Measurements from ENCODE around the gene MVB12B.
"Not testable (repeated sequence)": the region's sequence is repeated elsewhere in the genome, so short reads cannot be mapped to it uniquely, and the experiment has no call there.

Gene MVB12B

DNA sequence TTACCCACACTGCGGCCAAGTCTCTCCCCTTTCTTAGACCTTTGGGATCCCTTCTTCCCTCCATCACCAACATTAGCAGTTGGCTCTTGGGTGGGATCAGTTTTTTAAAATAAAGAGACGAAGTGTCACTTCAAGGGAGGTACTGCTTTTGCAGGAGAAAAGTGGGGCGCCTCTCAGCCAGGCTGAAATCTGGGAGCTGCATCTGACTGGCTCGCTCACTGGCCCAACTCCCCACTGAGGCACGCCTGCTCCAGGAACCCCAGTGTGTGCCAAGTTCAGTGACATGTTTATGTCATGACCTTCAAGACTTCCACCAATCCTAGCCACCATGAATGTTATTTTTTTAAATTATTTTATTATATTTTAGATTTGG is 130.5 kb downstream of the MVB12B start:
- no peak for DNase-seq

DNA sequence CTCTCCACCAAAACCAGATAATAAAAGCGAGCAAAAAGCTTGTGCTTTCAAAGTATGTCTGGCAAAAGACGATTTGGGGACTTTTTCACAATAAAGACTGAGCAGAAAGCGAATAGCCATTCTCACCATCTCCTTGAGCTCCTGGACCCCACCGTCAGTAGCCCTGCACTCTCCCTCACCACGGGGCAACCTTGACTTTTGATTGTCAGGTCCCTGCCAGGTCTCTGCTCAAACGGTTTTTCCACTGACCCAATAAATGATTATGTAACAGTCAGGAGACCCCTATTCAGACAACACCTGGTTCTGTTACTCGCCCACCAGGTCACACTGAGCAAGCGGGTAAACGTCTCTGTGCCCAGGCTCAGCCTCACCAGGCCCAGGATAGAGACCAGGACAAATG is 131.3 kb downstream of the MVB12B start:
- DNase-seq = no peak

DNA sequence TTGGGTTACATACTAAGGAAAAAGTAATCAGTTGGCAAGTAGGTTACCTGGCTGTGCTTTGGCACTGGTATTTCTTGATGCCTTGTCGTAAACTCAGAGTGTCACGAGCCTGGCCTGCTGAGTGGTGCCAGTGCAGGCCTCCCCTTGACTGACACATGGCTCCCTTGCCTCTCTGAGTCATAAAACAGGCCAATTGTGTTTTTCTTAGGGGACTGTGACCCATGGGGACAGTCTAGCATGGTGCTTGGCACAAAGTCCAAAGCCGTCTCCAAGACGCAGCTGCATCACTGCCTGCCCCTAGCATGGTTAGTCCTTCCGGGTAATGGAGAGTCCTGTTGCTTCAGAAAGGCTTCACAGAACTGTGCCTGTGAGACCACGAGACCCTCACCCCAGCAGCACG is 132.5 kb downstream of the MVB12B start:
- DNase-seq = no peak

DNA sequence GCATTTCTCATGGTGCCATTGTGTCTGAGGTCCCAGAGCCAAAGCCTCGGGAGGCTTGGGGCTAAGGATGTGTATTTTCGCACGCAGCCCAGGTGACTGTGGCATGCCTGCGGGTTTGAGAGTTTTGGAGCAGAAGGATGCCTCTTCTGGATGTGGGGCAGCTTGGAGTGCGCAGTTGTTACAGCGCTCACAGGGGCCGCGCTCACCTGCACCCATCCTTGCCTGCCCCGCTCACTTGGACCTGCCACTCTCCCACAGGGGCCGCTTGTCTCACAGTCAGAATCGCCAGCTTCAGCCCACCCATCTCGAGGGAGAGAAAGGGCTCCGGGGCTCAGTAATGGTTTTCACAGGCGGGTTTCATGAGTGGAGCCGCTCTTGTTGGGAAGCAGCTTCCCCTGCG is 132.9 kb downstream of the MVB12B start:
- no peak for DNase-seq

DNA sequence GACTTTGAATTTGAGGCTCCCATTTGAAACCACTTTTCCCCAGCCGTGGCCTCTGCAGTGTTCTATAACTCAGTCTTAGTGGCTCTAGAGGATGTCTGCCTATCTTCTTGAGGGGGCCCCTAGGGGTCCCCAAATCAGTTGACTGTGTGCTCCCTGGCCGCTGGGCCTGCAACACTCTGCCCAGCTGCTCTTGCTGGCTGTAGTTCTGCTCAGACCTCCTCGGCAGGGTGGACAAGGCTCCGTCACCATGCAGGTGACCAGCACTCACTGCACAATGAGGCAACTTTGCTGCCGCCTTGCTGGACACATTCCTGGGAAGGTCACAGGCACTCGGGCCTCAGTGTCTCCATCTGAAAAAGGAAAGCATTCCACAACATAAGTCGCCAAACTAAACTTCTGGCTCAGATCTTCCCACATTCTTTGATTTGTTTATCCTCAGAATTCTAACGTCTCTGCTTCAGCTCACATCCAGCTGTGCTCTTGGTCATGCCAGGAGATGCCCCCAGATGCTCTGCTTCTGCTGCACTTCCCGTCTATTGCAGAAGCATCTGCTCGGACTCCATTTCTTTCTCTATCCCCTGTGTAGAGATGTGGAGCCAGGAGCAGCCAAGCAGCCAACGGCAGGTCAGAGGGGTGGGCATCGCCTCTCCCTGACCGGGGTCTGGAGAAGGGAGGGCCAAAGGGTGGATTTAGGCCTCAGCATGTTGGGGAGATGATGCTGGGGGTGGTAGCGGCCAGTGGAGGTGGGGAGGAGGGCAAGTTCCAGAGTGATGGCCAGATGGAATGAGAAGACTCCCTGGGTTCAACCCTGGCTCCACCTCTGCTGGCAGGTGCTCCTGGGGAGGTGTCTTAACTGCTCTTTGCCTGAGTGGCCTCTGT is 133.6 kb downstream of the MVB12B start:
- DNase-seq = no peak

DNA sequence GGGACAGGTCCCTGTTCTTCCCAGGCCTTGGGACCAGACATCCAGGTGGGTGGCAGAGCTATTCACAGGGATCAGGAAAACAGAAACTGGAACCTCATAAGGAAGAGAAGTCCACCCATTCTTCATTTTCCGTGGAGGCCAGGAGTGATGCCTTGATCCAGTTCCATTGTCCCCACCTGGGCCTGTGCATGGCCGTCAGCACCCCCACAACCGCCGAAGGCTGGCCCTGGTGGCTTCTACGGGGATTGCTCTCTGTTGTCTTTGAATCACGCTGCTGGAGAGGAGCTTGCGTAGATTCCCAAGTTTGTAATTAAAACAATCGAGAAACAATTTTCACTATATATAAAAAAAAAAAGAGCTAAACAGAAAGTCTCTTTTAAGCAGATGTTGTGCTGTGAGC is 134.4 kb downstream of the MVB12B start:
- DNase-seq = no peak

DNA sequence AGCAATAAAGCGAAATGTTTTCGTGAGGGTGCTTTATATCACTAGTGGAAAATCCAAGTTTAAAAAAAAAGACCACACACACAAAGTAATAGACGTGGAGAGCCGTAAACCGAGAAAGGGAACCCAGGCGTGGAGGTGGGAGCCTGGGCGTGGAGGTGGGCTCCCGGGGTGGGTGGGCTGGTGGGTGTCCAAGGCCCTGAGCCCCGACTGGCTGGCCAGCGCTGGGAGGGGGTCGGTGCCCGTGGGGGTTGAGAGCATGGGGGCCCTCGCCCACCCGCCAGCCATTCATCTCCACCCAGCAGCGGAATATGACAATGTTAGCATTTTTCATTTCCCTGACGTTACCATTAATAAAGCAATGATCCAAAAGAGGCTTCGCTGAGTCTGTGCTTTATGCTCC is 135.0 kb downstream of the MVB12B start:
- no peak for DNase-seq

DNA sequence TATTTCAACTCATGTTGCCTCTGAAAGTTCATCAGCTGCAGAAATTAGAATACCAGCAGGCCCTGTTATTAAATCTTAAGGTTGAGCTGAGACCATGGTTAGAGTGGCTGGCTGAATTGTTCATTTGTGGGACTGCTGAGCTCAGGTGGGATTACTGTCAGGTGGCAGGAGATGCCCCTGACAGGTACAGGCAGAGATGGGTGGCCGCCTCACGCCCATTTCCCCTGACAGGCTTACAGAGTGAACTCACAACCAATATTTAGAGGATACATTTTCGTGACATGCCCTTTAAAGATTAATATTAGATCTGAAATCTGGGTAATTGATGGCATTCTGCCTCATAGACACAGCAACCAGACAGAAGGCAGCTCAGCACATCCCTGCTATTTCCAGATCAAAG is 136.0 kb downstream of the MVB12B start:
- DNase-seq = no peak

DNA sequence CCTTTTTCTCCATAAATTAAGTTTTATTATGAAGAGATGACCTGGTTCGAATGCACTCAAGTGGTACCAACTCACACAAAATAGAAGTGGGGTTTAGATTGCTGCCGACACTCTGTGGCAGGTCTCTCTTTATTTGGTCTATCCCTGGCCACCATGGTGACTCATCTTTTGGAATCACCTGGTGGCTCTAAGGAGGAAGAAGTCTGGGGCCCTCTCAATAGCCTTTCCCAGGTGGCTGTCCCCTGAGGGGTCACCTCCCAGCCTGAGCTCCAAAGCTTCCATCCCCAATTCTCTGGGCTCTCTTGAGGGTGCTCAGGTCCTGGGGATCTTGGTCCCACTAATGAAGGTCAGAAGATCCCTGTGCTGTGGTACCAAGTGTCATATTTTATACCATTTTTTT is 136.8 kb downstream of the MVB12B start:
- DNase-seq = no peak

DNA sequence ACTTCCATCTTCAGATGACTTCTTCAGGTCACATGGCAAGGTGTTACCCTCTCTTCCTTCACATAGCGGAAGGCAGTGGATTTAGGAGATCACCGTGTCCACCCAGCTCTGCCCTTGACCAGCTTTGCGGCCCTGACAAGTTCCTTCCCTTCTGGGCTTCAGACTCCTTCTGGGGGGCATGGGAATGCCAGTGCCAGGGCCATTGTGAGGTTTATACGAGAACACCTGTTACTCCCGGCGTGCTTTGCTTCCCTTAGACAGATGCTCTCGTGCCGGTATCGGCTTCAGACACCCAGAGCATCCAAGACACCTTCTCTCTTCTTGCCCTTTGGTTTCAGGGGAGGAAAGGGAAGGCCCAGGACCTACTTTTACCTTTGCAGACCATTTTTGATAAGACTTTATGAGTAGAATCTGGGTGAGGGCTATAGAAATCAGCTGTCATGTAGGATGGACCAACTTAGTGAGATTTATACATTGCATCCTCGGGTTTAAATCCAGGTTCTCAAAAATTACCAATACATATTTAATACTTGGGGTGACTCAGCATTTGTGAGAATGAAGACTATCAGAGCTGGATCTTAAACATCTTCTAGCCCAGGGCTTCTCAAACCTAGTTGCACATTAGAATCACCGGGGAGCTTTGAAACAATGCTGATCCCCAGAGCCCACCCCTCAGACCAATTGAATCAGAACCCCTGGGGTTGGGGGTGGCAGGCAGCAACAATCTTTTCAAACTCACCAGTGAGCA is 138.2 kb downstream of the MVB12B start:
- DNase-seq = no peak

DNA sequence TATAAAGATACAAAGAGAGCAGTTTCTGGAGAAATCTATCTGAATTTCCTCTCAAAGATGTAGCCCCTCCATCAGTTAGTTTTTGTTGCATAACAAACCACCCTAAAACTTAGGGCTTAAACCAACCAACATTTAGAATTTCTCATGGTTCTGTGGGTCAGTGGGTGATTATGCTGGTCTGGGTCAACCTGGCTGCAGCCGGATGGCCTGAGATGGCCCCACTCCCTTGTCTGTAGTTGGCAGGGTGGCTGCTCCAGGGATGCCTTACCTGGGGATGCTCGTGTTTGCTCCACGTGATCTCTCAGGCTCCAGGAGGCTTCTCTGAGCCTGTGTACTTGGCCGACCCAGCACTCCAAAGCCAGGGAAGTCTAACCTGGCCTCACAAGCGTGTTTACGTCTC is 139.3 kb downstream of the MVB12B start:
- no peak for DNase-seq

DNA sequence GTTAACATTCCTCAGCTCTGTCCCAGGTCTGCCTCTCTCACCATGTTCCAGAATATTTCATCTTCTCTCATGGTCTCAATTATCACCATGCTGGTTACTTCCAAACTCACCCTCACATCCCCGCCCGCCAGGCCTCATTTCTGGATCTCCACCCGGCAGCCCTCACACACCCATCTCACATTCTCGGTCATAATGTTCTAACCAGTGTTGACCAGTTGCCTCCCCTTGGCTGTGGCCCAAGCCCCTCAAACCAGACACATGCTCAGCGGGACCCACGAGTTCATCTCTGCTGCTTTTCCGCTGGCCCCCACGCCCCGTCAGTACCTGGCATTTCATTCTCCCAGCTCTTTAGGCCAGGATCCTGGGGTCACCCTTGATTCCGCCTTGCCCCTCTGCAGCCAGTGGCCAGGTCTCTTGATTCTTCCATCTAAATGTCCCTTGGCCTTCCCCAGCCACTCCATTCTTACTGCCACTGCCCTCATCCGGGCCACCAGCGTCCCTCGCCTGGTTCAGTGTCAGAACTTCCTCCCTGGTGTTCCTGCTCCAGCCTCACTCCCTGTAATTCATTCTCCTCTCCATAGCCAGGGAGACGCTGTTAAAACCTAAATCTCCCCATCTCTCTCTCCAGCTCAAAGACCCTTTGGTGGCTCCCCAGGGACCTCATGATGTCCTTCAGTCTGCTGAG is 141.7 kb downstream of the MVB12B start:
- DNase-seq = no peak

DNA sequence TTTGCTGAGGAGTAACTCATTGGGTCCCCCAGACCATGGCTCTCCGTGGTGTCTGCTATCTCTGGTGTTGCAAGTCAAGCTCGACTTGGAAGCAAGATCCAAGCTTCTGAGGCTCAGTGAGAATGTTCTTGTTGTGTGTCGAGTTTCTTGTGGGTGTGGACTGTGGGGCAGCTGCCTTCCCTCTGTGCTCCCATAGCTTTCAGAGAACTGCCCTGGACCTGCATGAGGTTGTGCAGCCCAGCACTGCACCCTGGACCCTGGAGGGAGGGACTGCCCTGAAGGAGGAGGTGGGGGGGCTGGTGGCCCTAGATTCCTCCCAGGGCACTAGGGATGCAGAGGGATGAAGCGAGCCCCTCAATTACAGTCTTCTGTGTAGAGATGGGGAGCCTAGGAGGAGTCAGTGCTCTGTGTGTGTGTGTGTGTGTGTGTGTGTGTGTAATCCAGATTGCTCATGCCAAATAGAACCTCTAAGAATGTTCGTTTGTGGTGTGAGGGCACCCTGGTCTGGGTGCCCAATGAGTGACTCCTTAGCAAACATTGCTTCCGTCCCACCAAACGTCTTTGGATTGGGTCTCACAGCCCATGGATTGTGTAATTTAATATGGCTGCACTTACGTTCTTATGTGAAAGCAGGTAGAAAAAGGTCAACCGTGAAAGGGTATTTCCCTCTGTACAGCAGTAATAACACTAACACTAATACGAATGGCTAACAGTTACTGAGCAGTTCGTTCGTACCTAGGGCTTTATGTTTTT is 143.8 kb downstream of the MVB12B start:
- no peak for DNase-seq

DNA sequence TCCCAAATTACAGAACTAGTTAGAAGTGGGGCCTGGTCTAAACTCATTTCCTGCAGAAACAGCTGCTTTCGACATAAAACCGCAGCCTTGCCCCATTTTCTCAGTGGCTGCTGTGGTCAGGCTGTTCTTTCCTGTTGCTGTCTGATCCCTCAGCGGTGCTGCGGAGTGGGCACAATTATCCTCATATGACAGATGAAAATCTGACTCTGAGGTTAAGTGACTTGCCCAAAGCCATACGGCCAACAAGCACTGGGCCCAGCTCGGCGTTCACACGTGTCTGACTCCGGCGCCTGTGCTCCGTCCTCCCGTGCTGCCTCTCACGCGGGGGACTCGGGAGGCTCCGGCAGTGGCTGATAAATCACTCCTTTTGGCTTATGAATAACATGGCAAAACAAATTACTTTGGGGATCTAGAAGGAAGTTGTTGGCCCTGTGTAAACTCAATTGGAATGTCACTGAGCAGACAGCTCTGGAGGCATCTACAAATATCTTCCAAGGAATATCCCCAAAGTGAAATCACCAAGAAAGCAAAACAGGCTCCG is 144.5 kb downstream of the MVB12B start:
- DNase-seq = peak; percentile 85

DNA sequence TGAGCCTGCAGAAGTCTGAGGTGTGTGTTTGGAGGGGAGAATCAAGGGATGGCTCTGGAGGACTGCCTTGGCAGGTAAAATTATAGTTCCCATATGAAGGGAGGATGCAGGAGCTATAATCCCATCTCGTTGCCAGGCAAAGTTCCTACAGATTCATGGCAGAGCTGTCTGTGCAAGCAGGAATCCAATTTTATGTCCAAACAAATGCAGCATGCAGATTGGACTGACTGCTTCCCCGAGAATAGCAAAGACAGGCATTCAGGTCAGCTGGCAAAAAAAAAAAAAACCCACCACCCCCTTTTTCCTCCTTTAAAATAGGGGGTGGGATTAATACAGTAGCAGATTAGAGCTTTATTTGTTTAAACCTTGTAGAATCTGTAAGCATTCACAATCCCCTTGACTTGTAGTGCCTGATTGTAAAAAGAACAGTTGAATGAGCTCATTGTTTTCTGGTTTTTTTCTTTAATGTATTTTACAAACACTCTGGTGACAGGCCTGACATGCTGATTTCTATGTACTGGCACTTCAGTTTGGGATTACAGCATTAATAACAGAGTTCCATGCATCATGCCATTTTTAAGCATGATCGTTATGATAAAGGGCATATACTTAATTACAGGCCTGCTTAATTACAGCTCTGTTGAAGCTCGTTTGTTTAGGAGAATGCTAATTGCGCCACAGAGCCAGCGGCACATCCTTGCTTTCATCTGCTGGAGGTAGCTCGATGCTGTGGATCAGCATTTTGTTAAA is 145.7 kb downstream of the MVB12B start:
- DNase-seq = no peak

DNA sequence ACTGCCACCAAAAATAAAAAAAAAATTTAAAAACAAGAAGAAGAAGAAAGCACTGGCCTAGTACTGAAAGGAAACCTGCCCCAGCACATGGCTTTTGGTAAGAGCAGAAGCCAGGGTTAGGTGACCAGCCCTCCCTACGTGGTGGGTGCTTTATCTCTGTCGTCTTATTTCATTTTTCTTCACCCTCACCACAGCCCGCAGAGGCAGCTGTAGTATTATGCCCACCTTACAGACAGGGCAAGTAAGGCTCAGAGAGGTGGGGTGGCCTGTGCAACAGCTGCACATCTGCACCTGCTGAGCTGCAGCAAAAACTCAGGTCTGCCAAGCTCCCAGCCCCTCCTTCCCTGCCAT is 146.3 kb downstream of the MVB12B start:
- DNase-seq = no peak

DNA sequence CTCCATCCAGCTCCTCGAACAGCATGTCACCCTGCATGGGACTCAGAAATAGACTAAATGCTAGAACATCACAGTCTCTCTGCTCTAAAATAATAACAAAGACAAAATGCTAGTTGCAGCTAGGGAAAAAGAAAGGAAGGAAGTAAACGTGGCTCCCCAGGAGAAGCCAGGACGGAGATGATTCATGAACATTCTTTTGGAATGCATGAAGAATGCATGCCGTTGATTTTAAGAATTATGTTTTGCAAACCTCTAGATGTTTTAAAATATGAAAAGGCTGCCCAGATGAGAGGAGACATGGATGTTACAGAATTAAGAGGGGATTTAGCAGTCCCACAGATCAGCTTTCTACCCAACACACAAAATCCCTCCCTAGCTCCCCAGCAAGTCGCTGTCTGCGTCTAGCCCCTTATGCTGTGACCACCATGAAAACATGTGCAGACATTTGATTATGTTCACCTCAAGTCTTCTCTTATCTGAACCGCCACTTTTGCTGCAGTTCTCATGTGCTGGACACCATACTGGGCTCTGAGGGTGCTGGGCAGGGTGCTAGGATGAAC is 147.7 kb downstream of the MVB12B start:
- DNase-seq = no peak

DNA sequence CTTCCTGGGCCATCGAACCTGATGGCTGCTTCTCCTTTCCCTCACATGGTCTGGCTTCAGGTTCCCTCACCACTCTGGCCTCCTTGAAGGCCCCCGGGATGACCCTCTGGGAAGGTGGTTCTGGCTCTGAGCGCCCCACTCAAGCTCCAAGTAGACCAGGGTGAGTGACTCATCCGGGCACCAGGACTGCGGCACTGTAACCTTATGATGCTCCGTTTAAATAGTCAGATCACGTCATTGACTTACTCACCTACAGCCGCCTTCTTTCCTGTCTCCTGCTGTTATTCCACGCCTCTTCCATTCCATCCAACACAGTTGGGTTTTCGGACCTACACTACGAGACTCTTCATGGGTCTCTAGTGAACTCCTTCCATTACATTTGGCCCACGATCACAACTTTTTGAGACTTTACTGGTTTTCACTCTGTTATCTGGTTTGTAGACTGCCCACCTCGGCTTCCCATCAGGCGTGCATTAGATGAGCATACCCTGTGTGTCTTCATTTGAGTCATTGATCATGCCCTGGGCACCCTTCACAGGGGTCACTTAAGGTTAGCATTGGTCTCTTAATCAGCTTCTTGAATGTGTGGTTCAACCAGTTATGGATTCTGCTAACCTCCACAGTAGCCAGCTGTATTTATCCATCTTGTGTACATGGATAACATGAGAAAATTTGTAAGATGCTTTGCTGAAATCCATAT is 148.3 kb downstream of the MVB12B start:
- no peak for DNase-seq

DNA sequence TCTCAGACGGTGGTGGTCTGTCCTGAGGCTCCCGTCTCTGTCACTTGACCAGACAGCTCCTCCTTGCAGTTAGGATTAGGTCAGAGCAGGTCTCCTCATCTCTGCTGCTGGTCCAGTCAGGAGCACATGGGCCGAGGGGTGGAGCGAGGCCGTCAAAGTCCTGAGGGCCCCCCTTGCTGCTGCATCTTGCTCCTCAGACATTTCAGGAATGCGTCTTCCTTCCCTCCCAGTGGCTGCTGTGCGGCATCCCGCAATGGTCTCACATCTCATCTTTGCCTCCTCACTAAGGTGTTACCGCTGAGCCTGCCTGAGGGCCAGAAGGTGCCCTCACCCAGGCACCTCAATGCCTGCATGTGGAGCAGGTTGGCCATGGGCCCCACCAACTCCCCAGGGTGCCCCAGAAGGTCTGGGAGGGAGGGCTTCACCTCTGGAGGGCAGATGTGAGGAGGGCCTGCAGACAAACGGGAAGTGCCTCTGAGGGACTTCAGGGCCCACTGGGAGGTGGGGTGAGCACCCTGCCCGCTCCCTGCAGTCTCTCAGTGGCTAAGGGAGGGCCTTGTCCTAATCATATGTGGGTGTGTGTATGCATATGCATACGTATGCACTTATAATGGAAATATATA is 149.4 kb downstream of the MVB12B start:
- no peak for DNase-seq

DNA sequence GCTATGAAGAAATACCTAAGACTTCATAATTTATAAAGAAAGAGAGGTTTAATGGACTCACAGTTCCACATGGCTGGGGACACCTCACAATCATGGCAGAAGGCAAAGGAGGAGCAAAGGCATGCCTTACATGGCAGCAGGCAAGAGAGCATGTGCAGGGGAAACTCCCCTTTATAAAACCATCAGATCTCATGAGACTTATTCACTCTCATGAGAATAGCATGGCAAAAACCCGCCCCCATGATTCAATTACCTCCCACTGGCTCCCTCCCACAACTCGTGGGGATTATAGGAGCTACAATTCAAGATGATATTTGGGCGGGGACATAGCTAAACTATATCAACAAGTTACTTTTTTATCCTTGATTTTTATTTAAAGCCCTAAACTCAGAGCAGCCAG is 150.8 kb downstream of the MVB12B start:
- DNase-seq = not testable (repeated sequence)

All from CD4-positive, alpha-beta T cell treated with Interleukin-17A for 1 hour (primary cell).